HUDEP-2 (cell line): ENCODE results near the gene KCNIP3.

ENCODE experiments used
- DNase-seq, 76 experiments: peaks; one replicate each; lab custom pipeline; 2025; ENCODE audit not compliant: unreplicated experiment in 76 of 76; lab: John Stamatoyannopoulos, UW

KCNIP3 gene

DNA sequence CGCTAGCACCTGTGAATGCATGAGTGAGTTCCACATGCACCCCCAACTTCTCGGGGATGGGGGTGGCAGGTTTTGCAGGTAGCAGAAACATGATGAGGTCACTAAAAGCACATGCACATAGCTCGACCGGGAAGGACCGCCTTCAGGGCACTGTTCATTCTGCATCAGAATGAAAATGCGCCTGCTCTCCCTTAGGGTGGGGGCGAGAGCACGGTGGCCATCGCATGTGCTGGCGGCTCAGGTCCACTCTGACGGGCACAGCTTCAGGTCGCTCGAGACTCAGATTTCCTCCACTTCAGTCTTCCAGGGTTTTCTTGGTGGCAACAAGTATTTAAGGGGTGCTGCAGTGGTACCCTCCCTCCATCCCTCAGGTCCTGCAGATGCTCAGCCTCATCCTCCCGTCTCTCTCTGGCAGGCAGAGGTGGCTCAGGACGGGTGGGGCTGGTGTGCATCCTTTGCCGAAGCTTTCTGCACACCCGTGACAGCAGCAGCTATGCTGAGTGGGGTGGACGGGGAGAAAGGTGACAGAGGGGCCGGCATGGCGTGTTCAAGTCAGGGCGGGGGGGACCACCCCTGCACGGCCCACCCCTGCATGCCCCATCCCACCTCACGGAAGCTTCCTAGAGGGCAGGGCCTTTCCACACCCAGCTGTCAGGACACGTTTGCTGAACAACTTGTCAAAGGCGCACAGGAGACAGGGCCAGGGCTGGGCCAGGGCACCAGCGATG is 14.8 kb downstream of the KCNIP3 start:
- no peak for DNase-seq

DNA sequence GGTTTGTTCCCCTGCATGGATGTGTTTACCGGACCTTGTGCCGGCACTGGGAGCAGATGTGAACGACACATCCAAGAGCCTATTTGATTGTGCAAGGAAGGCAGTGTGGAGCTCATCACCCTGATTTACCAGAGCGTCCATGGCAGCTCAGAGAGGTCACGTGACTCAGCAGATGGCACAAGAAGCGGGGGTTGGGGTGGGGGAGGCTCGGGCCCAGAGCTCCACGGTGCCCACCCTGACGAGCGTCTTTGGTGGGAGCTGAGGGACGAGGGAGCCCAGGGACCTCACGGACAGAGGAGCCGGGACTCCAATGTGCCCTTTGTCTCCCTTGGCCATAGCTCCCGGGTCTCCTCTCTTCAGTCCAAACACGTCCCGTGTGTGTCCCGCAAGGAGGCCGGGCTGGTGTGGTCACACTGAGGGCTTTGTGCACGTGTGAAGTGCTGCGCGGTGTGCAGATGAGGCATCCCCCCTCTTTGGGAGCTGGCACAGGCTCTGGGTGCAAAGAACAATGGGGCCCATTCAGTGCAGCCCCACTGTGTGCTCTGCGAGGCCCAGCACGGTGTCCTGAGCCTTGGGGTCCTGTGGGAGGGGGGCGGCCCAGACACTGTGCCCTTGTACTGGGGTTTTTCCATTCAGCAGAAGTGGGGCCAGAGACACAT is 15.5 kb downstream of the KCNIP3 start:
- DNase-seq: no peak

GRCh38 chr2:95313296-95314131 is 16.4 kb downstream of the KCNIP3 start:
- no peak for DNase-seq

- DNase-seq: no peak
These were observed 17.4 kb downstream of the KCNIP3 start for GRCh38 chr2:95314598-95314963.

DNA sequence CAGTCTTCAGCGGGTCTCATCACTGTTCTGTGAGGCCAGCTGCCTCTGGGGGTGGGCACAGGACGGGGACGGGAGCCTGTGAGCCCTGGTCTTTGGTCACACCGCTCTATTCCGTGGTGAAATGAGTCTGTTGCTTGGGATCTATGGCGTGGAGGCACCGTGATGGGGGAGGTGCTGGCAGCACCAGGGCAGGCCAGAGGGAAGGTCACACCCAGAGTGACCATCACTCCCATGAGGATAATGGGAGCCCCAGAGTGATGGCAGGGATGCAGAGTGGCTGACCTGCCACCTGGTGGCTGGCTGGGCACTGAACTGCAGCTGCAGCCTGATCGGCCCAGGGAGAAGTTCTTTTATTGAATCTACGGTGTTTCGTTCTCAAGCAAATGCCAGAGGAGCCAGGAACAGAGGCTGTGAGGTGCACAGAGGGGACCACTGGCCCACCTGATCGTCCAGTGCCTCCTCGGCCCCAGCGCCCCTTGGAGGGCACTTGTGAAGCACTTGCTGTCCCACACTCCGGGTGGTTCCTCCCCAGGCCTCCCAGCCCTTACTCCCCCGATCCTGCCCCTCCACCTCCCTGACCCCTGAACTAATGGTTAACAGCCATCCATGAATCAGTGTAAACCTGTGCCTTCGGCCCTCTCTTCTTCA is 17.9 kb downstream of the KCNIP3 start:
- peak in 8 of 76 experiments; percentile 2 to 20 (median 12) for DNase-seq

GRCh38 chr2:95315801-95316411 is 18.8 kb downstream of the KCNIP3 start:
- DNase-seq: no peak

GRCh38 chr2:95316466-95317122 is 19.4 kb downstream of the KCNIP3 start:
- no peak for DNase-seq

GRCh38 chr2:95317123-95317500 is 20.0 kb downstream of the KCNIP3 start:
- DNase-seq: peak in 1 of 76 experiments; percentile 2

DNA sequence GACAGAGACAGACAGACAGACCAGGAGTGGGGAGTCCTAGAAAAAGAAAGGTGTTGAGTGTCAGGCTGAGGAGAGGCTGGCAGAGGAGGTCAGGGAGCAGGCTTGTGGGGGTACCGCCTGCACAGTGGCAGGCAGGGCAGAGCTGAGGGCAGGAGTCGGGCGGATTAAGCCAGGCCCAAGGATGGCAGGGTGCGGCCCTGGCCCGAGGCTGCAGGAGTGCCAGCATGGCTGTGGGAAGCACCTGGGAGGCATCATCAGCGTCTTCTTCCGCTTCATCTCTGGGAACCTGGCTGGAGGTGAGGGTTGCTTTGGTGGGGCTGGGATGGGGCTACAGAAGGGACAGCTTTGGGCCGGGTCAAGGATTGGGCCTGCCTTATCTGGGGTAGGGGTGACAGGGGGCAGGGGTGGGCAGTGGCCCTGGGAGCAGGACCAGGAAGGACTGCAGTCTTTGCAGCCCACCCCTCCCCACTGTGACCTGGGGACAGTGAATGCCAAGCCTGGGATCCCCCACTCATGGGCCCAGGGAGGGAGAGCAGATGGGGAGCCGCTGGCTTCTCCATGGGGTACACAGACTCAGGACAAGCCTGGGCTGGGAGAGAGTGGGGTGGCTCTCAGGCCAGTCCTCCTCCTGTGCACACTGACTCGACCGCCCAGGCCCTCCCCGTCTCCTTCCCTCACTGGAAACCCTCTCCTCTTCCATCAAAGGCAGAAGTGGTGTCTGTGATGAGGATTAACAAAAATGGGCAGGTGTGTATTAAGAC is 20.7 kb downstream of the KCNIP3 start:
- DNase-seq: no peak

DNA sequence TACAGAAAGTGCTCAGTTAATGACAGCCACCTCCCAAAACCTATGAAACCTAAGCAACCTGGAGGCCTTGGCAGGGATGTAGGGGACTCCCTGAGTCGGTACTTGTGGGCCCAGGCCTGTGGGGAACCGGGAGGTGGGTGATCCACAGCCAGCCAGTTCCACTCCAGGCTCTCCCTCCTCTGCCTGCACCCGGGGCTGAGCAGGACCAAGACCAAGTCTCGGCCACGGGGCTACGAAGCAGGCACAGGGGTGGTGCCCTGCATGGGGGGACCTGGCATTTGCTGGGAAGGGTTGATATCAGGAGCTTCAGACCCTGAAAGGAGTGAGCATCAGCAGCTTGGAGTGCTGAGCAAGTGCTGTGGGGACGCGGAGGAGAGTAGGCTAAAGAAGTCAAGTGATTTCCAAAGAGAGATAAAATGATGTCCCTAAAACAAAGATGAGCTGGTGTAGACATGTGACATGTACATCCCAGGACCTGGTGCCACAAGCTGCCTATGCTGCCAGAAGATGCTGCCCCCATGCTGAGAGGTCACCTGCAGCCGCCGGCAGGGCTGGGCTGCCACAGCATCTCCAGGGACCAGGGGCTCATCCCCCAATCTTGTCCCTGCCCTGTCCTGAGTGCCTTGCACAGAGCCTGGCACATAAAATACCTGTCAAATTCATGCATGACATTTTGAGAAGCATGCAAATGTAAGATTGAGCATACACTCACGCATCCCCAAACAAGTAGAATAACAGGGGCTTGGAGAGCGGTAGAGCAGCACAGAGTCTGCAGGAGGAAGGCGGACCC is 21.5 kb downstream of the KCNIP3 start:
- no peak for DNase-seq

- no peak for DNase-seq
These were observed 22.6 kb downstream of the KCNIP3 start for GRCh38 chr2:95319481-95320343.

DNA sequence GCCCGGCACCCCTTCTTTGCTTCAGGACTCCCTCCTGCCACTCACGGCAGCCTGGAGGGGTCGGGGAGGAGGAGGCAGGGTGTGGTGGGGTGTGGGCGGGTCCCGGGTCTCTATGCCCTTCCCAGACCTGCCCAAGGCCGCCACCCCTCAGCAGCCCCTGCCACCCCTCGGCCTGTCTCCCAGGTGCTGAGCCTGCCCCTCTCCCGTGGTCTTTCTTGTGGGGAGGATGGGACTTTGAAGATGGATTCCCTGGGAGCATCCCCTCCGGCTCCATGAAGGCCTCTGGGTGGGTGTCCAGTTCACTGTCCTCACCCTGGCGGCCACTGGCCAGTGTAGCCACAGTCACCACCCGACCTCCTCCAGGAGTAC is 23.2 kb downstream of the KCNIP3 start:
- DNase-seq: no peak

DNA sequence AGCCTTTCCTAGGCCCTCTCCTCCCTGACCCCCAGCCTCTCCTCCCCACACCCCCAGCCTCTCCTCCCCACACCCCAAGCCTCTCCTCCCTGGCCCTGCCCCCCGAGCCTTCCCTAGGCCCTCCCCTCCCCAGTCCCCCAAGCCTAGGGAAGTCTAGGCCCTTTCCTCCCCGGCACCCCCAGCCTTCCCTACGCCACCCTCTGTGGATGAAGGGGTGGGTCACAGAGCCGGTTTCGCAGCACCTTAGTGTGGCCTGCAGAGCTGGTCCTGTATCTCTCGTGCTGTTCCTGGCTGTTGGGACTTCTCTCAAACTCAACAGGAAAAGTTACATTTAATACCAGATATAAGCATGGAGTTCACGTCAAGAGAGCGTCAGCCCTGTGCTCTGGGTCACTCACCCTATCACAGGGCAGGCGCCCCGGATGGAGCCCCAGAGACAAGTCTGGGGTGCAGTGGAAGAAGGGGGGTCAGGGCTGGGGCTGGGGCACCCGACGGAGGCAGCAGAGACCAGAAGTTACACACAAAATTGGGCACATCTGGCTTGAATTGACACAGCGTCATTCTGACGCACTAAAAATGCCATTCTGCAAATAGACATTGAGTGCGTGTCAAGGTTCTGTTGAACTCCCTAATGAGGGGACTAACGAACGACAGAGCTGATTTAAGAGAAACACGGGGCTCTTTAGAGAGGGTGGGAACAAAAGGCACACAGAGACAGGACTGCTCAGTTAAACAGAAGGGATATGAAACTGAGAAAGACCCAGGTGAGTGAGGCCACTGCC is 24.0 kb downstream of the KCNIP3 start:
- DNase-seq: no peak

GRCh38 chr2:95323347-95324155 is 26.4 kb downstream of the KCNIP3 start:
- peak in 22 of 76 experiments; percentile 2 to 40 (median 14) for DNase-seq

DNA sequence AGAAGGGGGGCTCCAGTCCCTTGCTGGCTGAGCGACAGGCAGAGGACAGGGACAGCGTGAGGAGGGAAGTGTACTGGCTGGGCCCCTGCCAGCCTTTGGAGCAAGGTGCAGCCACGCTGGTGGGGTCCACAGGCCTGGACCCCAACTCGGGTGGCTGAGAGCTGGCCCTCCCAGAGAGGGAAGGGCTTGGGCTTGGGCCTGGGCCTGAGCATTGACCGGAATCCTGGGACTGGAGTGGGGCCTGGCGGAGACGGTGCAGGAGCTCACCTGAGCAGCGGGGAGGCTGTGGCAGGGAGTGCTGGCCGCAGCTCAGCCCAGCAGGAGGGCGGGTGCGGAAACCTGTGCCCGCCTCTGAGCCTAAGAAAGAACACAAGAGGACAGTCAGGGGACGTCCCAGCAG is 27.9 kb downstream of the KCNIP3 start:
- no peak for DNase-seq
